Dermis microvascular lymphatic vessel endothelial cell (primary cell): ENCODE data around the gene TEX44. TPM values are rescaled to one million over a fixed set of nuclear protein-coding genes. Genes with fewer than 3 reads are reported as not detected.

ENCODE experiments used
- DNase-seq, 2 donors: peaks; one replicate each; pipeline versions ENCODE4 v3.0.0 to v3.0.0-alpha.2; 2010; ENCODE audit warnings: low read depth in 2 of 2
- total RNA-seq: library from RNA; depleted of rRNA; stranded (reverse); fragments of >200 nt; gene quantifications from 2 replicates; pipeline ENCODE4 v1.2.1, GENCODE V29; 2014

The TEX44 gene
- total RNA-seq, 1 donor from 2014 or later = not detected

GRCh38 chr2:231604685-231605606, 12.3 kb downstream of the TEX44 start:
- DNase-seq = peak; percentile 97 to 98

DNA sequence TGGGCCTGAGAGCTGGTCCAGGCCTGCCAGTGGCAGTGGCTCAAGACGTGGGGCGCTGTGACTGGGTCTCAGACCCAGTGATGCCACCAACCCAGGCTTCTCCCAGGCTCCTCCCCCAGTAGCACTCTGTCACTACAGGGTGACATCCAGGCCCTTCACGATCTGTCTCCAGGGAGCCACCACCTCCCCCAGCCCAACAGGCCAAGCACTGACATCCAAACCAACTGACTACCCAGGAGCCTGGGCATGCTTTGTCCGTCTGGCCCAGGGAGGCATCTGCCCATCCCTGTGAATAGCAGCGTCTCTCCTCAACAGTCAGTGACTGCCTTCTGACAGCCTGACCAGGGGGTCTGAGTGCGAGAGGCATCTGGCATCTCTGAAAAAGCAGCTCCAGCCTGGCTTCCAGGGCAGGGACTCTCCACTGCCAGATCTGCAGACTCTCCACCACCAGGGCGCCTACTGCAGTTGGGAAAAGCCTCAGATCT, 13.0 kb downstream of the TEX44 start:
- no peak for DNase-seq

DNA sequence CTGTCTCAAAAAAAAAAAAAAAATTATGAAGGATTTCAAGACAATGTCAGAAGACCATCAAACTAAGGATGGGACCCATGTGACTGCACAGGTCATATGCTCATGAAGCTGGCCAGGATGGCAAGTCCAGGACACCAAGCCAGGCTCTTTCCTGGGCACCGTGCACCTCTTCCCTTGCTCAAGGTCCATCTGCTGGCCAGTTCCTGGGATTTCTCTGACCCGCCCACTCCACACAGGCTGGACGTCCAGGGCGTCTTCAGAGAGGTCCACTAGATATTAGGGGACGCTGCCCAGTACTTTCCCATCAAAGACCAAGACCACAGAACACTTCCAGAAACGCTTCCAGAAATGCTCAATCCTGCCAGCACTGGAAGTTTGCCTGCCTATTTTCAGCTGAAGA, 14.3 kb downstream of the TEX44 start:
- DNase-seq = no peak

DNA sequence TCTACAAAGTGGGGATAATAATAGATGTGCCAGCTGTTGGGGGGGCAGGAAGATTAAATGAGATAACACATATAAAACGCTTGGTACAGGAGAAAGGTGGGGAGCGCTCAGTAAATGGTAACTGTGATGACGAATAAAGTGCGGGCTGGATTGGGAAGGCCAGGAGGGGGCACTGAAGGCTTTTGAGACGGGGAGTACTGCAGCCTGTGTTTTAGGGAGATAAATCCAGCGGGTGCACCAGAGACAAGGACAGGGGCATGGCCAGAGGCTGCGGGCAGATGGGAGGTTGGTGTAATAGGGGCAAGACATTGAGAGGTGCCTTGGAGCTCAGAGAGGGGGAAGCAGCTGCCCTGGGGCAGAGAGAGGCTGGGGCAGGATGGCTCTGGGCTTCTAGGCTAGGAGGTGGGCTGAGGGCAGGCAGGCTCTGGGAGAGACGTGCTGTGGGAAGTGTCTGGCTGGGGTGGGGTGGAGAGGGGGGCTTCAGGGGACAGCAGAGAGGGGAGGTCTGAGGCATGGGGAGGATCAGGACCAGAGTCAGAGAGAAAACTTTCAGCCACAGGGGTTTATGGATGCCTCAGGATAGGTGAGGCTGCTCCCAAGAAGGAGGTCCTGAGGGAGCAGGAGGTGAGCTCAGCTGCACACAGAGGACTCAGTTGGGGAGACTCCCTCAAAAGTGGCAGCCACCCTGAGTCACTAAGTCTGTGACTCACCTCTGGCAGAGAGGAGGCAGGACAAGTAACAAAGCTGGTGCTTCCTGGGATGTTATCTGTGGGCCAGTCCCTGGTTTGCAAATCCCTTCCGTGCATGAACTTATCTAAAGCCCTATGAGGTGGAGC, 18.8 kb downstream of the TEX44 start:
- peak in 1 of 2 donors; percentile 67 for DNase-seq

DNA sequence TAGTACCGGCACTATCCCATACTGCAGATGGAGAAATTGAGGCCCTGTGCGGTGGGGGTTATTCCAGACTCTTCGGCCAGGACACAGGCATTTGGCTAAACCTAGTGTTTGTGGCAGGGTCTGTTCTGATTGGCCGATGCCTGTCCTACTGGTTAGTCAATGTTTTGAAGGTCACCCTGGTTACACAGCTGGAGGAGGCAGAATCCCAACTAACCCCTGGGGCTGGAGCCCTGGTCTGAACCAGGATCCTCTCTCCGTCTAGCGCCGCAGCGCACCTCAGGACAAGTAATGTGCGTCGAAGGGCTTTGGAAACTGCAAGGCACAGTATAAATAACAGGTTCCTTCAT, 19.4 kb downstream of the TEX44 start:
- no peak for DNase-seq

DNA sequence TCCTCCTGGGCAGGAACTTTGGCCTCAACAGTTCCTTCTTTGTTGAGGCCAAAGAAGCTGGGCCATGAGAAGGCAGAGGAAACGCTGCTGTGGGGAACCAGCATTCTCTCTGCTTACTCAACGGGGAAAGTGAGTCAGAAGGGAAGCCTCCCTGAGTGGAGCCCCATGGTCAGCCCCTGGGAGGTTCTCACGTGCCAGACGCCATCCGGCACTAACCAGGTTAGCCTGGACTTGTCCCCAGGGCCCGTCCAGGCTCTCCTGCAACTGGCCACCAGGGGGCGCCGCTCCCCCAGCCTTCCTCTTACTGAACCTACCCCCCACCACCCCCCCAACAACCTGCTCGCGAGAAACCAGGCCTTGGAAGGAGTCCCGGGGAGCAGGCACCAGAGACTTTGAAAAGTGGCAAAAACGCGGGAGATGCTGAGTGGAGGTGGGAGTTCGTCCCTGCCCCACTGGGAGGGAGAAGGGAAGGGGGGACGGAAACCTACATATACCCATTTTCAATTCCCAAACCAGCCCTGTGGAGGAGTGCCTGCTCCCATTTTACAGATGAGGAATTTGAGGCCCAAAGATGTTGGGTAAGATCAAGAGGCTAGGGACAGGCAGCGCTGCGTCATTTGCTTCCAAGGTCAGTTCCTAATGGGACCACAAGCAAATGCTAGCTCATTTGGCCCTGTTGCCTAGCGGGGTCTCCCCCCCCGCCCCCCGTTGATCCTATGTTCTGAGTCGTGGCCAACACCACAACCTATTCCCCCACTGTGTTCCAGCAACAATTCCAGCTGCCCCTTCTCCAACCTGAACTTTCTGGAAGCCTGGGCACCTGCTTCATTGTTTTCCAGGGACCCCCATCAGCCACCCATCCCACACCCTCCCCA, 20.0 kb downstream of the TEX44 start:
- peak; percentile 88 to 96 for DNase-seq

- DNase-seq = peak in 1 of 2 donors; percentile 44
Measured at GRCh38 chr2:231613331-231613662, 20.6 kb downstream of the TEX44 start.

- peak; percentile 86 to 94 for DNase-seq
Measured at GRCh38 chr2:231613663-231614558, 21.2 kb downstream of the TEX44 start.

GRCh38 chr2:231614559-231615057, 21.9 kb downstream of the TEX44 start:
- DNase-seq = peak in 1 of 2 donors; percentile 62

GRCh38 chr2:231615058-231615671, 22.5 kb downstream of the TEX44 start:
- no peak for DNase-seq

- no peak for DNase-seq
Measured at GRCh38 chr2:231616296-231616695, 23.6 kb downstream of the TEX44 start.

- no peak for DNase-seq
Measured at GRCh38 chr2:231617059-231617926, 24.6 kb downstream of the TEX44 start.

GRCh38 chr2:231621051-231621879, 28.6 kb downstream of the TEX44 start:
- no peak for DNase-seq

GRCh38 chr2:231622963-231623362, 30.3 kb downstream of the TEX44 start:
- DNase-seq = no peak

GRCh38 chr2:231626449-231626848, 33.8 kb downstream of the TEX44 start:
- no peak for DNase-seq

- DNase-seq = no peak
Measured at GRCh38 chr2:231627384-231628120, 34.9 kb downstream of the TEX44 start.

GRCh38 chr2:231632559-231633142, 40.0 kb downstream of the TEX44 start:
- DNase-seq = no peak
